ENCODE results near the gene BRSK2.

DNA sequence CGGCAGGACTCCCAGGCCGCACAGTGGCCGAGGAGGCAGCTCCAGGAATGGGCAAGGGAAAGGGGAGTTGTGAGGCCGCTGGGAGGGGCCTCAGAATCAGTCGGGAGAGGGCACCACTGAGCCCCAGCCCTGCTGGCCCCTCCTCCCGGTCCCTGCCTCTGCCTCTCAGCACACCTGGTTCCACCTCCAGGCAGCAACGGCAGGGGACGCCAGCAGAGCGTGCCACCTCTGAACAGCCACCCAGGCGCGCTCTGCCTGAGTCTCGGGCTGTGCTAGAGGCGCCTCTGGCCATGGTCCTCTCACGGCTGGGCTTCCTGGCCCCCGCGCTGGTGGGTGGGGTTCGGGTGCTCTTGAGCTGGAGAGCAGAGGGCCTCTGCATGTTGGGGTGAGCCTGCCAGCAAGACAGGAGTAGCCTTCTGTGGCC lies 63.9 kb downstream of the BRSK2 start:
- TF ChIP-seq, protein P1, sequence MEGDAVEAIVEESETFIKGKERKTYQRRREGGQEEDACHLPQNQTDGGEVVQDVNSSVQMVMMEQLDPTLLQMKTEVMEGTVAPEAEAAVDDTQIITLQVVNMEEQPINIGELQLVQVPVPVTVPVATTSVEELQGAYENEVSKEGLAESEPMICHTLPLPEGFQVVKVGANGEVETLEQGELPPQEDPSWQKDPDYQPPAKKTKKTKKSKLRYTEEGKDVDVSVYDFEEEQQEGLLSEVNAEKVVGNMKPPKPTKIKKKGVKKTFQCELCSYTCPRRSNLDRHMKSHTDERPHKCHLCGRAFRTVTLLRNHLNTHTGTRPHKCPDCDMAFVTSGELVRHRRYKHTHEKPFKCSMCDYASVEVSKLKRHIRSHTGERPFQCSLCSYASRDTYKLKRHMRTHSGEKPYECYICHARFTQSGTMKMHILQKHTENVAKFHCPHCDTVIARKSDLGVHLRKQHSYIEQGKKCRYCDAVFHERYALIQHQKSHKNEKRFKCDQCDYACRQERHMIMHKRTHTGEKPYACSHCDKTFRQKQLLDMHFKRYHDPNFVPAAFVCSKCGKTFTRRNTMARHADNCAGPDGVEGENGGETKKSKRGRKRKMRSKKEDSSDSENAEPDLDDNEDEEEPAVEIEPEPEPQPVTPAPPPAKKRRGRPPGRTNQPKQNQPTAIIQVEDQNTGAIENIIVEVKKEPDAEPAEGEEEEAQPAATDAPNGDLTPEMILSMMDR (IDR thresholded peaks at IDR 0.05): peak; percentile 32
- TF ChIP-seq ZFX (IDR thresholded peaks at IDR 0.05; ENCODE audit: borderline replicate concordance): no peak

Data from 22Rv1 (cell line).